Stimulated activated CD8-positive, alpha-beta memory T cell treated with anti-CD3 and anti-CD28 coated beads, Interleukin-12 subunit alpha, Interleukin-12 subunit beta, amount 100 ng/mL, for 4 hours (primary cell): Measurements from ENCODE around the gene JUNB.
"Not testable (repeated sequence)": the region's sequence is repeated elsewhere in the genome, so short reads cannot be mapped to it uniquely, and the experiment has no call there.

Experiments
- DNase-seq: peaks from one replicate; pipeline ENCODE4 v3.0.0-alpha.2; 2020; ENCODE audit warnings: low read depth

Gene JUNB

GRCh38 chr19:12789098-12789903 lies 2.0 kb upstream of the JUNB start:
- no peak for DNase-seq

- peak; percentile 87 for DNase-seq
Observed at GRCh38 chr19:12789904-12790619, 1.2 kb upstream of the JUNB start.

GRCh38 chr19:12790628-12791344 lies 500 bp upstream of the JUNB start:
- DNase-seq: no peak

GRCh38 chr19:12792051-12792852 lies 966 bp downstream of the JUNB start:
- DNase-seq: peak; percentile 72

- DNase-seq: no peak
Observed at GRCh38 chr19:12792853-12793289, 1.6 kb downstream of the JUNB start.

GRCh38 chr19:12793290-12794195 lies 2.3 kb downstream of the JUNB start:
- peak; percentile 95 for DNase-seq

GRCh38 chr19:12794196-12794941 lies 3.1 kb downstream of the JUNB start:
- no peak for DNase-seq

- no peak for DNase-seq
Observed at GRCh38 chr19:12794971-12795381, 3.7 kb downstream of the JUNB start.

GRCh38 chr19:12796146-12797071 lies 5.1 kb downstream of the JUNB start:
- peak; percentile 55 for DNase-seq

- DNase-seq: no peak
Observed at GRCh38 chr19:12797141-12797587, 5.9 kb downstream of the JUNB start.

GRCh38 chr19:12797607-12798006 lies 6.3 kb downstream of the JUNB start:
- not testable (repeated sequence) for DNase-seq

GRCh38 chr19:12799742-12800465 lies 8.6 kb downstream of the JUNB start:
- DNase-seq: no peak

- DNase-seq: no peak
Observed at GRCh38 chr19:12800466-12800770, 9.1 kb downstream of the JUNB start.

- DNase-seq: no peak
Observed at GRCh38 chr19:12800923-12801465, 9.7 kb downstream of the JUNB start.

GRCh38 chr19:12801466-12802266 lies 10.4 kb downstream of the JUNB start, which contains the start of the genes PRDX2 and THSD8:
Gene PRDX2 (minus strand): TSS chr19:12801800. CDS start chr19:12801261, 539 bp downstream.
Gene THSD8 (plus strand): TSS chr19:12802069. CDS start chr19:12802072, 3 bp downstream.
- peak; percentile 41 for DNase-seq

- no peak for DNase-seq
Observed at GRCh38 chr19:12802267-12803106, 11.2 kb downstream of the JUNB start.
